GM19328 (cell line): Measurements from ENCODE around the gene ZNF281.
"Not testable (repeated sequence)": the region's sequence is repeated elsewhere in the genome, so short reads cannot be mapped to it uniquely, and the experiment has no call there.

ENCODE experiments used
- ATAC-seq: cut with Tn5 transposase; IDR thresholded peaks from one replicate; pipeline ENCODE4 v1.9.1; 2021; ENCODE audit warnings: mild to moderate bottlenecking, moderate library complexity; ENCODE audit not compliant: unreplicated experiment

ZNF281 gene

GRCh38 chr1:200365897-200366426 is 43.9 kb downstream of the ZNF281 start:
- no peak for ATAC-seq

- no peak for ATAC-seq
Observed at GRCh38 chr1:200364831-200365230, 45.0 kb downstream of the ZNF281 start.

GRCh38 chr1:200364091-200364759 is 45.6 kb downstream of the ZNF281 start:
- no peak for ATAC-seq

GRCh38 chr1:200363264-200363933 is 46.4 kb downstream of the ZNF281 start:
- no peak for ATAC-seq

- no peak for ATAC-seq
Observed at GRCh38 chr1:200362421-200362820, 47.4 kb downstream of the ZNF281 start.

- ATAC-seq = no peak
Observed at GRCh38 chr1:200359610-200360163, 50.1 kb downstream of the ZNF281 start.

GRCh38 chr1:200357925-200358324 is 51.9 kb downstream of the ZNF281 start:
- not testable (repeated sequence) for ATAC-seq

- no peak for ATAC-seq
Observed at GRCh38 chr1:200355801-200356200, 54.0 kb downstream of the ZNF281 start.
